Sciatic nerve (tissue), 2 donors: ENCODE measurements around the gene PARD3. TPM values are rescaled to one million over a fixed set of nuclear protein-coding genes. Genes with fewer than 3 reads are reported as not detected.
"Not testable (repeated sequence)": the region's sequence is repeated elsewhere in the genome, so short reads cannot be mapped to it uniquely, and the experiment has no call there.

Experiments
- ATAC-seq: fragments of 200-7000 bp; cut with Tn5 transposase; one replicate; pipeline ENCODE4 v1.9.1; 2020; ENCODE audit warnings: mild to moderate bottlenecking, moderate library complexity
- DNase-seq: peaks from one replicate; pipeline ENCODE4 v3.0.0-alpha.2; 2020; ENCODE audit warnings: low spot score
- intact Hi-C: fragments of 100-400 bp; cut with DNase I; formaldehyde crosslinking; loops from one replicate; pipeline ENCODE4 v1.14.2; 2022
- total RNA-seq: library from RNA; stranded (reverse); fragmentation: NEBNext Ultra II Directional; extraction: Animal tissue kit (Norgen Biotek cat#: 25700); gene quantifications from one replicate; pipeline ENCODE4 v1.2.1, GENCODE V29; 2021
- donor health status: DM: no; HTN: no; CAD: no.
- donor health status: DM: no; HTN: no; CAD: no.

PARD3 gene
- total RNA-seq, 1 donor from 2014 or later = 46.1 TPM

DNA sequence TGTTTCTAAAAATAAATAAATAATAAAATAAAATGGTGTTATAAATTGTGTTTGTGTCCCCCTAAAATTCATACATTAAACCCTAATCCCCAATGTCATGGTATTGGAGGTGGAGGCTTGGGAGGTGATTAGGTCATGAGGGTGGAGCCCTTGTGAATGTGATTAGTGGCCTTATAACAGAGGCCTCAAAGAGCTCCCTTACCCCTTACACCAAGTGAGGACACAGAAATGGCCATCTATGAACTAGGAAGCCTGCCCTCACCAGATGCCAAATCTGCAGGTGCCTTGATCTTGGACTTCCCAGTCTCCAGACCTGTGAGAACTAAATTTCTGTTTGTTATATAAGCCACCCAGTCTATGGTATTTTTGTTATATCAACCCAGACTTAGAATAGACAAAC is 738.7 kb downstream of the PARD3 start:
- ATAC-seq = no peak
- DNase-seq = no peak
- intact Hi-C loops = no loop called here

DNA sequence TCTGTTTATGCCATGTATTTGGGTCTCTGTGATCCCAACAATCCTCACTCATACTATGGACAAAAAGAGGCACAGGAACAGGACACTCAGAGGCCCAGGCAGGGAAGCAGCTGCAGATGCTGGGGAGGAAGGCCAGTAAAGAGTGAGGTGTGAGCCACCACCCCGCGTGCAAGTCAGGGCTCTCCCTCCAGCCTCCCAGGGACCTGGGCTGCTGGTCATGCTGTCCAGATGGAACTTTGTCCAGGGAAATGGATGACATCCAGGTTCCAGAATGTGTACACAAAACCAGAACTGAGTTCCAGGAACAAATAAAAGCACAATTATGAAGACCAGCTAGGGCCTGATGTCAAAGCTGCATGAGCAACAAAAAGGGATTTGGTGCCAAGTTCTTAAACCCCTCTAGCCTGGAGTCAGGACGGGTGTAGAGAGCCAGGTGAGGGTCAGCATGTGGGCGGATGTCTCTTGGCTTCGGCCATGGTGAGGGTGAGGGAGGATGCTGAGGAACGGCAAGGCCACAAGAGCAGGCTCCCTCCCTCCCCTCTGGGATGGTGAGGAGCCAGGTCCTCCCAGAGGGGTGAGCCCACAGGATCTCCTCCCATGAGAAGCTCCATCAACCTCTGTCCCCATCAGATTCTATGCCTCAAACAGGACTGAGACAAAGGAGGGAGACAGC is 739.7 kb downstream of the PARD3 start:
- intact Hi-C loops = no loop called here
- peak; percentile 91 for ATAC-seq
- DNase-seq = no peak

DNA sequence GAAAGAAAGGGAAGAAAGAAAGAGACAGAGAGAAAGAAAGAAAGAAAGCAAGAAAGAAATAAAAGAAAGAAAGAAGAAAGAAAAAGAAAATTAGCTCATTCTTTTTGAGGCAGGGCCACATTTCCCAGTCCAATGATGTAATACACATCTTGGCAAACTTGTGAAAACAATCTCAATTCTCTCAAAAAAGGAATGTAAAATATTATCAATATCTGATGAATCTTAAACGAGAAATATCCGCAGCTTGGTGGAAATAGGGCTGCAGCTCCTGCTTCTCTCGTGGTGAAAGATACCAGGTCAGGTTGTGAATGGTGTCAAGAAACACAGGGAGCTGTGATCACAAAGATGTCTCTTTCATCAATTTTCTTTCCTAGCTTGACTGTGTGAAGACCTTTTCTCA is 741.0 kb downstream of the PARD3 start:
- intact Hi-C loops = no loop called here
- no peak for ATAC-seq
- DNase-seq = no peak

DNA sequence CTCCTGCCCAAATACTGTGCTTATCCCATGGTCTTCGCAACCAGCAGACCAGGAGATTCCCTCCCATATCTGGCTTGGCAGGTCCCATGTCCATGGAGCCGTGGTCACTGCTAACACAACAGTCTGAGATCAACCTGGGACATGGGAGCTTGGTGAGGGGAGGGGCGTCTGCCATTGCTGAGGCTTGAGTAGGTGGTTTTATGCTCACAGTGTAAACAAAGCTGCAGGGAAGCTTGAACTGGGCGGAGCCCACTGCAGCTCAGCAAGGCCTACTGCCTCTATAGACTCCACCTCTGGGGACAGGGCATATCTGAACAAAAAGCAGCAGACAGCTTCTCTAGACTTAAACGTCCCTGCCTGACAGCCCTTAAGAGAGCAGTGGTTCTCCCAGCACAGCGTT is 747.4 kb downstream of the PARD3 start:
- ATAC-seq, DNase-seq, intact Hi-C loops: not testable (repeated sequence)

DNA sequence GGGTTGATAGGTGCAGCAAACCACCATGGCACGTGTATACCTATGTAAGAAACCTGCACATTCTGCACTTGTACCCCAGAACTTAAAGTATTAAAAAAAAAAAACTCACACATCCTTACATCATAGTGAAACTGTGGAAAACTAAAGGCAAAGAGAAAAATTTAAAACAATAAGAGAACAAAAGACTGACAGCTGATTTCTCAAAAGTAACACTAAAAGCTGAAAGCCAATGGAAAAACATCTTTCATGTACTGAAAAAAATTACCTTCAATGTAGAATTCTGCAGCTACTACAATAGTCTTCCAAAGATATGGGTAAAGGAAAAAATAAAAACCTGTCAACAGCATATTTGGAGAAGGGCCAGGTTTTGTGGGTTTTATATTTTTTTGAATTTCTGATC is 751.5 kb downstream of the PARD3 start:
- ATAC-seq (no peak), DNase-seq (no peak)
- intact Hi-C loops = no loop called here

DNA sequence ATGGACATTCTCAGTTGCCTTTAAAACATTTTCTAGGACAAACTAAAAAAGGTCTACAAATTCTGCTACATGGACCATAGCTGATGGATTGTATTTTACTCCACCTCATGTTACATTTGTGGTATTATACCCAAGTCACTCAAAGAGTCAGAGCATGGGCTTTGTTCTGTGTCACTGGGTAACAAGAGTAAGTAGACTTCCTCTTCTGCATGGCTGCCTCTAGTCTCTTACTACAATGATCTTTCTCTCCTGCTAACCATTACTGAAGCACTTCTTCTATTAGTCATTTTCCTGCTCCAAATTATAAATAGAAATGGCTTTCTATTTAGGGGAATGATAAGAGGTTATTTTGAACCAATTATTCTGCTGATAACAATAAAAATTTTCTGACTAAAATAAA is 753.3 kb downstream of the PARD3 start:
- no peak for ATAC-seq

More for the DNA sequence above, 753.3 kb downstream of the PARD3 start:
- intact Hi-C loops = no loop called here
- no peak for DNase-seq
